ENCODE results near the gene SMPDL3A.

DNA sequence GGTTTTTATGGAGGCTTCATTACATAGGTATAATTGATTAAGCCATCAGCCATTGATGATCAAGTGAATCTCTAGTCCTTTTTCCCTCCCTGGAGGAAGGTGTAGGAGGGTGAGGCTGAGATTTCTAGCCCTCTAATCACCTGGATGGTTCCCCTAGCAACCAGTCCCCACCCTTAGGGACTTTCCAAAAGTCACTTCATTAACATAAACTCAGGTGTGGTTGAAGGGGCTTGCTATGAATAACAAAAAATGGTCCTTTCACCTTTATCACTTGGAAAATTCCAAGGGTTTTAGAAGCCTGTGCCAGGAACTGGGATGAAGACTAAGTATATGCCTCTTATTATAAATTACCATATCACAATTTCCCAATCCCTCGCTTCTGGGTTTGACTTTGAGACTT is 40.4 kb downstream of the SMPDL3A start:
- TF ChIP-seq POLR2AphosphoS5 (IDR thresholded peaks at IDR 0.05; ENCODE audit: insufficient read depth in 1 of 2, low read depth in 1 of 2) (no peak), POLR2A (IDR thresholded peaks at IDR 0.05) (no peak)
- TF ChIP-seq, protein P1, sequence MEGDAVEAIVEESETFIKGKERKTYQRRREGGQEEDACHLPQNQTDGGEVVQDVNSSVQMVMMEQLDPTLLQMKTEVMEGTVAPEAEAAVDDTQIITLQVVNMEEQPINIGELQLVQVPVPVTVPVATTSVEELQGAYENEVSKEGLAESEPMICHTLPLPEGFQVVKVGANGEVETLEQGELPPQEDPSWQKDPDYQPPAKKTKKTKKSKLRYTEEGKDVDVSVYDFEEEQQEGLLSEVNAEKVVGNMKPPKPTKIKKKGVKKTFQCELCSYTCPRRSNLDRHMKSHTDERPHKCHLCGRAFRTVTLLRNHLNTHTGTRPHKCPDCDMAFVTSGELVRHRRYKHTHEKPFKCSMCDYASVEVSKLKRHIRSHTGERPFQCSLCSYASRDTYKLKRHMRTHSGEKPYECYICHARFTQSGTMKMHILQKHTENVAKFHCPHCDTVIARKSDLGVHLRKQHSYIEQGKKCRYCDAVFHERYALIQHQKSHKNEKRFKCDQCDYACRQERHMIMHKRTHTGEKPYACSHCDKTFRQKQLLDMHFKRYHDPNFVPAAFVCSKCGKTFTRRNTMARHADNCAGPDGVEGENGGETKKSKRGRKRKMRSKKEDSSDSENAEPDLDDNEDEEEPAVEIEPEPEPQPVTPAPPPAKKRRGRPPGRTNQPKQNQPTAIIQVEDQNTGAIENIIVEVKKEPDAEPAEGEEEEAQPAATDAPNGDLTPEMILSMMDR (IDR thresholded peaks at IDR 0.05): no peak
